HEK293T (cell line): ENCODE results near the gene SLC37A1.

ENCODE experiments used
- CTCF ChIA-PET: fragments of 350-600 bp; formaldehyde crosslinking; extraction: SDS; loops from one replicate; lab custom pipeline; 2021; ENCODE audit warnings: antibody characterized with exemption, inconsistent platforms; lab: Yijun Ruan, JAX
- POLR2A ChIA-PET: fragments of 350-600 bp; formaldehyde crosslinking; extraction: SDS; loops from one replicate; lab custom pipeline; 2020; ENCODE audit warnings: antibody characterized with exemption, inconsistent platforms; lab: Yijun Ruan, JAX
- DNase-seq: peaks from one replicate; pipeline ENCODE4 v3.0.0; 2012; ENCODE audit warnings: mixed read lengths; ENCODE audit errors: extremely low spot score
- ARNT ChIP-seq: fragments of 450-650 bp; IDR thresholded peaks from 2 replicates; pipeline ENCODE4 v1.6.1; 2017; ENCODE audit warnings: mild to moderate bottlenecking
- BHLHE40 ChIP-seq: fragments of 450-650 bp; IDR thresholded peaks from 2 replicates; pipeline ENCODE4 v1.6.1; 2016; ENCODE audit warnings: mild to moderate bottlenecking, moderate library complexity, borderline replicate concordance
- CTBP1 ChIP-seq: fragments of 450-650 bp; IDR thresholded peaks from 2 replicates; pipeline ENCODE4 v1.6.1; 2016; ENCODE audit warnings: borderline replicate concordance
- ELF4 ChIP-seq: fragments of 450-650 bp; IDR thresholded peaks from 2 replicates; pipeline ENCODE4 v1.6.1; 2017; ENCODE audit warnings: antibody characterized with exemption
- FOXA1 ChIP-seq: fragments of 450-650 bp; IDR thresholded peaks from 2 replicates; pipeline ENCODE4 v1.6.1; 2016; ENCODE audit warnings: mild to moderate bottlenecking
- FOXK2 ChIP-seq: fragments of 450-650 bp; IDR thresholded peaks from 2 replicates; pipeline ENCODE4 v1.6.1; 2016; ENCODE audit warnings: mild to moderate bottlenecking
- FOXM1 ChIP-seq: fragments of 450-650 bp; IDR thresholded peaks from 2 replicates; pipeline ENCODE4 v1.6.1; 2017; ENCODE audit warnings: mild to moderate bottlenecking, borderline replicate concordance
- HDGF ChIP-seq: fragments of 450-650 bp; IDR thresholded peaks from 2 replicates; pipeline ENCODE4 v1.6.1; 2017; ENCODE audit warnings: antibody characterized with exemption, borderline replicate concordance
- L3MBTL2 ChIP-seq: fragments of 450-650 bp; conservative IDR thresholded peaks from 2 replicates; pipeline ENCODE4 v1.6.1; 2016; ENCODE audit warnings: mild to moderate bottlenecking
- LEF1 ChIP-seq: fragments of 450-650 bp; IDR thresholded peaks from 2 replicates; pipeline ENCODE4 v1.6.1; 2017; ENCODE audit warnings: mild to moderate bottlenecking, borderline replicate concordance
- NFRKB ChIP-seq: fragments of 450-650 bp; IDR thresholded peaks from 2 replicates; pipeline ENCODE4 v1.6.1; 2016; ENCODE audit warnings: mild to moderate bottlenecking, moderate library complexity
- PKNOX1 ChIP-seq: fragments of 450-650 bp; IDR thresholded peaks from 2 replicates; pipeline ENCODE4 v1.6.1; 2016
- SP1 ChIP-seq: fragments of 450-650 bp; IDR thresholded peaks from 2 replicates; pipeline ENCODE4 v1.6.1; 2017
- SUZ12 ChIP-seq: fragments of 450-650 bp; IDR thresholded peaks from 2 replicates; pipeline ENCODE4 v1.6.1; 2016; ENCODE audit warnings: mild to moderate bottlenecking
- TARDBP ChIP-seq: fragments of 450-650 bp; IDR thresholded peaks from 2 replicates; pipeline ENCODE4 v1.6.1; 2016
- ZNF384 ChIP-seq: fragments of 450-650 bp; IDR thresholded peaks from 2 replicates; pipeline ENCODE4 v1.6.1; 2016

The SLC37A1 gene

GRCh38 chr21:42586406-42586805 lies 72.8 kb downstream of the SLC37A1 start:
- TF ChIP-seq ZNF384 (no peak), ELF4 (no peak), FOXM1 (no peak), BHLHE40 (no peak), CTBP1 (no peak), HDGF (no peak), LEF1 (no peak), ARNT (no peak), FOXA1 (no peak), SUZ12 (no peak), SP1 (no peak), L3MBTL2 (no peak), PKNOX1 (no peak), FOXK2 (no peak), NFRKB (no peak)
- POLR2A ChIA-PET: no interaction called here
- CTCF ChIA-PET: interaction anchor here (0.6 kb wide), 1 partner anchor 264 kb away, joined by 3 read pairs; no protein-coding TSS in a partner anchor

GRCh38 chr21:42587036-42587435 lies 73.4 kb downstream of the SLC37A1 start:
- no peak for DNase-seq
- no peak for TF ChIP-seq FOXM1
- no peak for TF ChIP-seq SP1
- TF ChIP-seq ZNF384: no peak
- TF ChIP-seq ELF4: no peak
- TF ChIP-seq FOXK2: no peak
- TF ChIP-seq LEF1: no peak
- TF ChIP-seq SUZ12: no peak
- no peak for TF ChIP-seq ARNT
- no peak for TF ChIP-seq TARDBP
- no peak for TF ChIP-seq BHLHE40
- no peak for TF ChIP-seq NFRKB
- POLR2A ChIA-PET: no interaction called here
- CTCF ChIA-PET: no interaction called here

More at GRCh38 chr21:42586406-42586805, 72.8 kb downstream of the SLC37A1 start:
- no peak for DNase-seq

GRCh38 chr21:42590431-42591131 lies 76.9 kb downstream of the SLC37A1 start:
- ChIA-PET POLR2A (no interaction called here), CTCF (no interaction called here)
- DNase-seq: no peak
- no peak for TF ChIP-seq BHLHE40
- TF ChIP-seq L3MBTL2: no peak
- TF ChIP-seq ZNF384: no peak
- TF ChIP-seq FOXM1: no peak
- no peak for TF ChIP-seq PKNOX1
- TF ChIP-seq FOXK2: no peak
- TF ChIP-seq SUZ12: no peak
- no peak for TF ChIP-seq LEF1
- no peak for TF ChIP-seq FOXA1
- TF ChIP-seq NFRKB: no peak
- no peak for TF ChIP-seq ARNT
- no peak for TF ChIP-seq ELF4
- no peak for TF ChIP-seq HDGF

GRCh38 chr21:42591170-42591869 lies 77.7 kb downstream of the SLC37A1 start:
- TF ChIP-seq PKNOX1: no peak
- no peak for TF ChIP-seq FOXA1
- no peak for TF ChIP-seq SP1
- no peak for TF ChIP-seq LEF1

GRCh38 chr21:42592156-42592820 lies 78.6 kb downstream of the SLC37A1 start:
- POLR2A ChIA-PET: interaction anchor here (1.9 kb wide), 1 partner anchor 300 kb away, joined by 5 read pairs; the partner anchor contains the start of gene NDUFV3
- DNase-seq: no peak
- no peak for TF ChIP-seq ELF4
- TF ChIP-seq NFRKB: no peak
- TF ChIP-seq BHLHE40: no peak
- no peak for TF ChIP-seq SP1

More at GRCh38 chr21:42591170-42591869, 77.7 kb downstream of the SLC37A1 start:
- CTCF ChIA-PET: no interaction called here
- POLR2A ChIA-PET: no interaction called here
- no peak for DNase-seq

More at GRCh38 chr21:42592156-42592820, 78.6 kb downstream of the SLC37A1 start:
- CTCF ChIA-PET: interaction anchor here (0.8 to 1.3 kb wide), 5 partner anchors 10 to 157 kb away, joined by 3 to 5 read pairs (median 4); no protein-coding TSS in a partner anchor
